HG03196 (cell line): Measurements from ENCODE around the gene ACY1.

ENCODE experiments used
- ATAC-seq: cut with Tn5 transposase; IDR thresholded peaks from one replicate; pipeline ENCODE4 v1.9.1; 2021; ENCODE audit not compliant: unreplicated experiment

Gene ACY1

GRCh38 chr3:51945926-51946705 is 37.2 kb upstream of the ACY1 start:
- ATAC-seq: no peak

GRCh38 chr3:51946796-51947195 is 36.5 kb upstream of the ACY1 start:
- ATAC-seq: no peak

- ATAC-seq: no peak
These were observed 36.0 kb upstream of the ACY1 start for GRCh38 chr3:51947215-51947900.

GRCh38 chr3:51948016-51948580 is 35.2 kb upstream of the ACY1 start:
- no peak for ATAC-seq

GRCh38 chr3:51949121-51949520 is 34.2 kb upstream of the ACY1 start:
- no peak for ATAC-seq

GRCh38 chr3:51950899-51951298 is 32.4 kb upstream of the ACY1 start:
- no peak for ATAC-seq

GRCh38 chr3:51953445-51953844 is 29.9 kb upstream of the ACY1 start:
- no peak for ATAC-seq

- ATAC-seq: no peak
These were observed 29.2 kb upstream of the ACY1 start for GRCh38 chr3:51954105-51954504.

- ATAC-seq: no peak
These were observed 28.6 kb upstream of the ACY1 start for GRCh38 chr3:51954713-51955112.

- no peak for ATAC-seq
These were observed 28.0 kb upstream of the ACY1 start, which contains the start of gene GPR62 for GRCh38 chr3:51955175-51955892. TSS of gene GPR62 (plus strand) at chr3:51955381. CDS start at chr3:51955653, 272 bp downstream.

GRCh38 chr3:51955893-51956770 is 27.2 kb upstream of the ACY1 start:
- ATAC-seq: no peak

GRCh38 chr3:51957520-51958205 is 25.7 kb upstream of the ACY1 start:
- ATAC-seq: no peak

- no peak for ATAC-seq
These were observed 24.5 kb upstream of the ACY1 start for GRCh38 chr3:51958603-51959521.

GRCh38 chr3:51959651-51960050 is 23.7 kb upstream of the ACY1 start:
- no peak for ATAC-seq

GRCh38 chr3:51960386-51960785 is 22.9 kb upstream of the ACY1 start:
- no peak for ATAC-seq

GRCh38 chr3:51961011-51961410 is 22.3 kb upstream of the ACY1 start:
- no peak for ATAC-seq

GRCh38 chr3:51961602-51962569 is 21.4 kb upstream of the ACY1 start:
- ATAC-seq: no peak
